ENCODE data around the gene NPTXR.
"Not testable (repeated sequence)": the region's sequence is repeated elsewhere in the genome, so short reads cannot be mapped to it uniquely, and the experiment has no call there.

Gene NPTXR

GRCh38 chr22:38868886-38869381 is 25.1 kb upstream of the NPTXR start:
- DNase-seq (ENCODE audit: low spot score): peak; percentile 65

- no peak for DNase-seq (ENCODE audit: low spot score)
Observed at GRCh38 chr22:38868286-38868721, 24.5 kb upstream of the NPTXR start.

GRCh38 chr22:38867471-38868285 is 23.9 kb upstream of the NPTXR start:
- DNase-seq (ENCODE audit: low spot score): no peak

- no peak for DNase-seq (ENCODE audit: low spot score)
Observed at GRCh38 chr22:38867124-38867455, 23.3 kb upstream of the NPTXR start.

GRCh38 chr22:38866399-38867123 is 22.7 kb upstream of the NPTXR start:
- no peak for DNase-seq (ENCODE audit: low spot score)

- no peak for DNase-seq (ENCODE audit: low spot score)
Observed at GRCh38 chr22:38866024-38866398, 22.2 kb upstream of the NPTXR start.

- no peak for DNase-seq (ENCODE audit: low spot score)
Observed at GRCh38 chr22:38865201-38866023, 21.6 kb upstream of the NPTXR start.

GRCh38 chr22:38864361-38865191 is 20.7 kb upstream of the NPTXR start:
- DNase-seq (ENCODE audit: low spot score): no peak

- no peak for DNase-seq (ENCODE audit: low spot score)
Observed at GRCh38 chr22:38863531-38864131, 19.8 kb upstream of the NPTXR start.

- DNase-seq (ENCODE audit: low spot score): no peak
Observed at GRCh38 chr22:38862375-38863329, 18.8 kb upstream of the NPTXR start.

- no peak for DNase-seq (ENCODE audit: low spot score)
Observed at GRCh38 chr22:38861927-38862326, 18.1 kb upstream of the NPTXR start.

- DNase-seq (ENCODE audit: low spot score): no peak
Observed at GRCh38 chr22:38861170-38861876, 17.5 kb upstream of the NPTXR start.

- DNase-seq (ENCODE audit: low spot score): no peak
Observed at GRCh38 chr22:38860283-38861169, 16.7 kb upstream of the NPTXR start.

GRCh38 chr22:38859581-38860282 is 15.9 kb upstream of the NPTXR start:
- no peak for DNase-seq (ENCODE audit: low spot score)

GRCh38 chr22:38858492-38858891 is 14.7 kb upstream of the NPTXR start:
- DNase-seq (ENCODE audit: low spot score): no peak

- not testable (repeated sequence) for DNase-seq (ENCODE audit: low spot score)
Observed at GRCh38 chr22:38854476-38854875, 10.6 kb upstream of the NPTXR start.

- not testable (repeated sequence) for DNase-seq (ENCODE audit: low spot score)
Observed at GRCh38 chr22:38853883-38854282, 10.1 kb upstream of the NPTXR start.
